GM23338 (cell line): ENCODE results near the gene OR5T3. TPM values are rescaled to one million over a fixed set of nuclear protein-coding genes. Genes with fewer than 3 reads are reported as not detected.

Source experiments
- ATAC-seq: fragments of 200-7000 bp; cut with Tn5 transposase; 3 replicates; pipeline ENCODE4 v1.9.1; 2020
- DNase-seq: peaks from one replicate; pipeline ENCODE4 v3.0.0-alpha.2; 2015; ENCODE audit warnings: low spot score
- H2AFZ ChIP-seq: fragments of 200-600 bp; sonication (generic); 2 replicates; pipeline ENCODE4 v1.8.0; 2016; ENCODE audit warnings: antibody characterized with exemption, mild to moderate bottlenecking, moderate library complexity
- H3F3A ChIP-seq: fragments of 200-600 bp; sonication (generic); replicated peaks from 2 replicates; pipeline ENCODE4 v1.8.0; 2017; ENCODE audit warnings: antibody characterized with exemption, mixed run types, low read depth
- H3K27ac ChIP-seq: fragments of 200-600 bp; sonication (generic); 2 replicates; pipeline ENCODE4 v1.6.1; 2016; ENCODE audit warnings: low read depth
- H3K27me3 ChIP-seq: fragments of 200-600 bp; sonication (generic); 2 replicates; pipeline ENCODE4 v1.8.0; 2016; ENCODE audit warnings: mild to moderate bottlenecking, mixed run types, moderate library complexity; ENCODE audit not compliant: insufficient read depth
- H3K36me3 ChIP-seq: fragments of 200-600 bp; sonication (generic); 2 replicates; pipeline ENCODE4 v1.8.0; 2016; ENCODE audit warnings: mild to moderate bottlenecking; ENCODE audit not compliant: insufficient read depth
- H3K4me1 ChIP-seq: fragments of 200-600 bp; sonication (generic); 2 replicates; pipeline ENCODE4 v1.8.0; 2016; ENCODE audit warnings: mild to moderate bottlenecking, moderate library complexity; ENCODE audit not compliant: insufficient read depth
- H3K4me2 ChIP-seq: fragments of 200-600 bp; sonication (generic); 2 replicates; pipeline ENCODE4 v1.7.1; 2017; ENCODE audit warnings: mixed run types
- H3K4me3 ChIP-seq: fragments of 200-600 bp; sonication (generic); 2 replicates; pipeline ENCODE4 v1.6.1; 2016; ENCODE audit warnings: mixed run types
- H3K79me2 ChIP-seq: fragments of 200-600 bp; sonication (generic); replicated peaks from 2 replicates; pipeline ENCODE4 v1.8.0; 2017; ENCODE audit warnings: mild to moderate bottlenecking; ENCODE audit not compliant: insufficient read depth
- H3K9me2 ChIP-seq: fragments of 200-600 bp; sonication (generic); 2 replicates; pipeline ENCODE4 v1.8.0; 2017; ENCODE audit not compliant: insufficient read depth
- H4K20me1 ChIP-seq: fragments of 200-600 bp; sonication (generic); replicated peaks from 2 replicates; pipeline ENCODE4 v1.8.0; 2017; ENCODE audit warnings: mild to moderate bottlenecking; ENCODE audit not compliant: insufficient read depth
- H3K27ac Mint-ChIP-seq: 2 replicates; pipeline ENCODE4 v1.8.0; 2020; ENCODE audit warnings: inconsistent platforms, mild to moderate bottlenecking, moderate library complexity, mixed read lengths
- H3K27me3 Mint-ChIP-seq: 3 replicates; pipeline ENCODE4 v1.8.0; 2022; ENCODE audit warnings: low read depth, mild to moderate bottlenecking, moderate library complexity, mixed read lengths, inconsistent platforms; ENCODE audit not compliant: insufficient read depth, poor library complexity
- H3K36me3 Mint-ChIP-seq: 3 replicates; pipeline ENCODE4 v1.8.0; 2021; ENCODE audit warnings: low read depth, mild to moderate bottlenecking, inconsistent platforms, moderate library complexity, mixed read lengths
- H3K4me1 Mint-ChIP-seq: 3 replicates; pipeline ENCODE4 v1.8.0; 2020; ENCODE audit warnings: mild to moderate bottlenecking, inconsistent platforms, mixed read lengths
- H3K4me3 Mint-ChIP-seq: 3 replicates; pipeline ENCODE4 v1.8.0; 2021; ENCODE audit warnings: moderate library complexity, mild to moderate bottlenecking, inconsistent platforms, mixed read lengths
- H3K9me3 Mint-ChIP-seq: 3 replicates; pipeline ENCODE4 v1.8.0; 2020; ENCODE audit warnings: moderate library complexity, mild to moderate bottlenecking, inconsistent platforms, mixed read lengths
- CREB1 ChIP-seq: fragments of 250-450 bp; sonication (Bioruptor Pico); IDR thresholded peaks from 2 replicates; pipeline ENCODE4 v1.5.0; 2020; ENCODE audit warnings: low read depth, mild to moderate bottlenecking, moderate library complexity
- EZH2 ChIP-seq: fragments of 200-600 bp; sonication (generic); IDR thresholded peaks from one replicate; pipeline ENCODE4 v1.8.0; 2017; ENCODE audit warnings: antibody characterized with exemption, mild to moderate bottlenecking, low read depth; ENCODE audit not compliant: unreplicated experiment
- EZH2phosphoT487 ChIP-seq: fragments of 200-600 bp; sonication (generic); IDR thresholded peaks from one replicate; pipeline ENCODE4 v1.8.1; 2018; ENCODE audit warnings: antibody characterized with exemption; ENCODE audit not compliant: unreplicated experiment
- JUNB ChIP-seq: IDR thresholded peaks from one replicate; pipeline ENCODE4 v1.6.1; 2016; ENCODE audit warnings: antibody characterized with exemption; ENCODE audit not compliant: unreplicated experiment
- NANOG ChIP-seq: IDR thresholded peaks from 2 replicates; pipeline ENCODE4 v1.6.1; 2016; ENCODE audit warnings: antibody characterized with exemption, borderline replicate concordance
- POLR2AphosphoS5 ChIP-seq: IDR thresholded peaks from 2 replicates; pipeline ENCODE4 v1.6.1; 2016; ENCODE audit warnings: antibody characterized with exemption, low read depth
- STAT1 ChIP-seq: IDR thresholded peaks from one replicate; pipeline ENCODE4 v1.6.1; 2016; ENCODE audit warnings: antibody characterized with exemption; ENCODE audit not compliant: unreplicated experiment
- ZNF114 ChIP-seq: fragments of 250-450 bp; sonication (Bioruptor Pico); IDR thresholded peaks from 2 replicates; pipeline ENCODE4 v1.5.0; 2020; ENCODE audit warnings: mild to moderate bottlenecking, moderate library complexity
- ZNF331 ChIP-seq: fragments of 250-450 bp; sonication (Bioruptor Pico); IDR thresholded peaks from 2 replicates; pipeline ENCODE4 v1.5.0; 2020; ENCODE audit warnings: low read depth, mild to moderate bottlenecking, moderate library complexity
- polyA plus RNA-seq: library from polyadenylated mRNA; unstranded; fragments of >200 nt; fragmentation: Nextera tagmentation; extraction: Ambion mirVana; gene quantifications from 2 replicates; pipeline ENCODE4 v1.2.1, GENCODE V29; 2016
- total RNA-seq: library from RNA; depleted of rRNA; stranded (reverse); fragments of >200 nt; shearing (Covaris generic); gene quantifications from 2 replicates; pipeline ENCODE4 v1.2.3, GENCODE V29; 2014
- TF ChIP-seq, protein P1 (sequence below): IDR thresholded peaks from 2 replicates; pipeline ENCODE4 v1.6.1; 2016; ENCODE audit warnings: antibody characterized with exemption
- TF ChIP-seq, protein P2 (sequence below), 2 experiments: fragments of 200-600 bp in 1 of 2; sonication (generic) in 1 of 2; conservative IDR thresholded peaks; 2 replicates each; pipeline versions ENCODE4 v1.5.1 to v1.6.1; 2016 to 2017; ENCODE audit warnings: antibody characterized with exemption in 2 of 2, low read depth in 2 of 2, mild to moderate bottlenecking in 2 of 2, moderate library complexity in 1 of 2
- TF ChIP-seq, protein P3 (sequence below): fragments of 250-450 bp; sonication (Bioruptor Pico); IDR thresholded peaks from 2 replicates; pipeline ENCODE4 v1.5.0; 2020; ENCODE audit warnings: mild to moderate bottlenecking, moderate library complexity
- TF ChIP-seq, protein P4 (sequence below): IDR thresholded peaks from one replicate; pipeline ENCODE4 v1.6.1; 2018; ENCODE audit warnings: antibody characterized with exemption; ENCODE audit not compliant: unreplicated experiment

OR5T3 gene
- total and polyA plus RNA-seq, 2 experiments from 2014 or later, result not detected

DNA sequence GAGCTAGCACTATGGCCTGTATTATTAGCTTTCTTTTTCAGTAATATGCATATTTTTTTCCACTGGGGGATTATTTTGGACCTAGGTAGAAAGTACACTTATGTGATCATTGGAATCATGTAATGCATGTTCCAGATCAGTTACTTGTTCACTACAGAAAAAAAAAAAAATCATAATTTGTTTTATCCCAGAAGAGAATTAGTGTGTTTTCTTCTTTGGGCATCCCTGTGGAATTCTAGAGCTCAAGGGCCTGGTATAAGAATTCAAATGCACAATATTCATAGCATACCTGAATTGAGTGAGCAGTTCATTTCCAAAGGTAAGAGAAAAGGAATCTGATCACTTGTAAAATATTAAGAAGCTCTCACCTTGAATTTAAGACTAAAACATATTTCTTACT lies 21.8 kb downstream of the OR5T3 start, which contains the start of gene OR5T1:
Gene OR5T1, plus strand, starts transcription at position 301 of the 400 bp plus-strand sequence. CDS start 1,485 bp downstream, outside the sequence.
- Histone ChIP-seq H3K79me2 (no peaks in the 10 kb centered on the region), H4K20me1 (no peaks in the 10 kb centered on the region), H3K4me1 (no peaks in the 10 kb centered on the region), H3K4me3 (no peak within 1 kb of the TSS), H3F3A (no peaks in the 10 kb centered on the region), H3K27me3 (no peaks in the 10 kb centered on the region), H3K4me2 (no peak within 1 kb of the TSS), H2AFZ (no peak within 1 kb of the TSS), H3K36me3 (no peaks in the 10 kb centered on the region), H3K27ac (no peak within 1 kb of the TSS), H3K9me2 (no peaks in the 10 kb centered on the region)
- ATAC-seq, result no peak
- no peak within 1 kb of the TSS for H3K27ac Mint-ChIP-seq
- no peak within 1 kb of the TSS for H3K4me3 Mint-ChIP-seq
- H3K9me3 Mint-ChIP-seq, result peaks cover 2% of the 10 kb centered on the region; the same call in 2 of the 3 replicates
- H3K36me3 Mint-ChIP-seq, result no peaks in the 10 kb centered on the region; the same call in 2 of the 3 replicates
- no peak for DNase-seq
- TF ChIP-seq, protein P1, sequence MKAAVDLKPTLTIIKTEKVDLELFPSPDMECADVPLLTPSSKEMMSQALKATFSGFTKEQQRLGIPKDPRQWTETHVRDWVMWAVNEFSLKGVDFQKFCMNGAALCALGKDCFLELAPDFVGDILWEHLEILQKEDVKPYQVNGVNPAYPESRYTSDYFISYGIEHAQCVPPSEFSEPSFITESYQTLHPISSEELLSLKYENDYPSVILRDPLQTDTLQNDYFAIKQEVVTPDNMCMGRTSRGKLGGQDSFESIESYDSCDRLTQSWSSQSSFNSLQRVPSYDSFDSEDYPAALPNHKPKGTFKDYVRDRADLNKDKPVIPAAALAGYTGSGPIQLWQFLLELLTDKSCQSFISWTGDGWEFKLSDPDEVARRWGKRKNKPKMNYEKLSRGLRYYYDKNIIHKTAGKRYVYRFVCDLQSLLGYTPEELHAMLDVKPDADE, result no peak
- no peak for TF ChIP-seq CREB1 (CRISPR knock-in tag)
- TF ChIP-seq ZNF114 (CRISPR knock-in tag), result no peak
- TF ChIP-seq EZH2, result no peak
- no peak for TF ChIP-seq POLR2AphosphoS5
- TF ChIP-seq, protein P2, sequence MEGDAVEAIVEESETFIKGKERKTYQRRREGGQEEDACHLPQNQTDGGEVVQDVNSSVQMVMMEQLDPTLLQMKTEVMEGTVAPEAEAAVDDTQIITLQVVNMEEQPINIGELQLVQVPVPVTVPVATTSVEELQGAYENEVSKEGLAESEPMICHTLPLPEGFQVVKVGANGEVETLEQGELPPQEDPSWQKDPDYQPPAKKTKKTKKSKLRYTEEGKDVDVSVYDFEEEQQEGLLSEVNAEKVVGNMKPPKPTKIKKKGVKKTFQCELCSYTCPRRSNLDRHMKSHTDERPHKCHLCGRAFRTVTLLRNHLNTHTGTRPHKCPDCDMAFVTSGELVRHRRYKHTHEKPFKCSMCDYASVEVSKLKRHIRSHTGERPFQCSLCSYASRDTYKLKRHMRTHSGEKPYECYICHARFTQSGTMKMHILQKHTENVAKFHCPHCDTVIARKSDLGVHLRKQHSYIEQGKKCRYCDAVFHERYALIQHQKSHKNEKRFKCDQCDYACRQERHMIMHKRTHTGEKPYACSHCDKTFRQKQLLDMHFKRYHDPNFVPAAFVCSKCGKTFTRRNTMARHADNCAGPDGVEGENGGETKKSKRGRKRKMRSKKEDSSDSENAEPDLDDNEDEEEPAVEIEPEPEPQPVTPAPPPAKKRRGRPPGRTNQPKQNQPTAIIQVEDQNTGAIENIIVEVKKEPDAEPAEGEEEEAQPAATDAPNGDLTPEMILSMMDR (conservative IDR thresholded peaks at IDR 0.05; ENCODE audit: low read depth in 2 of 2), result no peak
- TF ChIP-seq EZH2phosphoT487, result no peak
- TF ChIP-seq, protein P3, sequence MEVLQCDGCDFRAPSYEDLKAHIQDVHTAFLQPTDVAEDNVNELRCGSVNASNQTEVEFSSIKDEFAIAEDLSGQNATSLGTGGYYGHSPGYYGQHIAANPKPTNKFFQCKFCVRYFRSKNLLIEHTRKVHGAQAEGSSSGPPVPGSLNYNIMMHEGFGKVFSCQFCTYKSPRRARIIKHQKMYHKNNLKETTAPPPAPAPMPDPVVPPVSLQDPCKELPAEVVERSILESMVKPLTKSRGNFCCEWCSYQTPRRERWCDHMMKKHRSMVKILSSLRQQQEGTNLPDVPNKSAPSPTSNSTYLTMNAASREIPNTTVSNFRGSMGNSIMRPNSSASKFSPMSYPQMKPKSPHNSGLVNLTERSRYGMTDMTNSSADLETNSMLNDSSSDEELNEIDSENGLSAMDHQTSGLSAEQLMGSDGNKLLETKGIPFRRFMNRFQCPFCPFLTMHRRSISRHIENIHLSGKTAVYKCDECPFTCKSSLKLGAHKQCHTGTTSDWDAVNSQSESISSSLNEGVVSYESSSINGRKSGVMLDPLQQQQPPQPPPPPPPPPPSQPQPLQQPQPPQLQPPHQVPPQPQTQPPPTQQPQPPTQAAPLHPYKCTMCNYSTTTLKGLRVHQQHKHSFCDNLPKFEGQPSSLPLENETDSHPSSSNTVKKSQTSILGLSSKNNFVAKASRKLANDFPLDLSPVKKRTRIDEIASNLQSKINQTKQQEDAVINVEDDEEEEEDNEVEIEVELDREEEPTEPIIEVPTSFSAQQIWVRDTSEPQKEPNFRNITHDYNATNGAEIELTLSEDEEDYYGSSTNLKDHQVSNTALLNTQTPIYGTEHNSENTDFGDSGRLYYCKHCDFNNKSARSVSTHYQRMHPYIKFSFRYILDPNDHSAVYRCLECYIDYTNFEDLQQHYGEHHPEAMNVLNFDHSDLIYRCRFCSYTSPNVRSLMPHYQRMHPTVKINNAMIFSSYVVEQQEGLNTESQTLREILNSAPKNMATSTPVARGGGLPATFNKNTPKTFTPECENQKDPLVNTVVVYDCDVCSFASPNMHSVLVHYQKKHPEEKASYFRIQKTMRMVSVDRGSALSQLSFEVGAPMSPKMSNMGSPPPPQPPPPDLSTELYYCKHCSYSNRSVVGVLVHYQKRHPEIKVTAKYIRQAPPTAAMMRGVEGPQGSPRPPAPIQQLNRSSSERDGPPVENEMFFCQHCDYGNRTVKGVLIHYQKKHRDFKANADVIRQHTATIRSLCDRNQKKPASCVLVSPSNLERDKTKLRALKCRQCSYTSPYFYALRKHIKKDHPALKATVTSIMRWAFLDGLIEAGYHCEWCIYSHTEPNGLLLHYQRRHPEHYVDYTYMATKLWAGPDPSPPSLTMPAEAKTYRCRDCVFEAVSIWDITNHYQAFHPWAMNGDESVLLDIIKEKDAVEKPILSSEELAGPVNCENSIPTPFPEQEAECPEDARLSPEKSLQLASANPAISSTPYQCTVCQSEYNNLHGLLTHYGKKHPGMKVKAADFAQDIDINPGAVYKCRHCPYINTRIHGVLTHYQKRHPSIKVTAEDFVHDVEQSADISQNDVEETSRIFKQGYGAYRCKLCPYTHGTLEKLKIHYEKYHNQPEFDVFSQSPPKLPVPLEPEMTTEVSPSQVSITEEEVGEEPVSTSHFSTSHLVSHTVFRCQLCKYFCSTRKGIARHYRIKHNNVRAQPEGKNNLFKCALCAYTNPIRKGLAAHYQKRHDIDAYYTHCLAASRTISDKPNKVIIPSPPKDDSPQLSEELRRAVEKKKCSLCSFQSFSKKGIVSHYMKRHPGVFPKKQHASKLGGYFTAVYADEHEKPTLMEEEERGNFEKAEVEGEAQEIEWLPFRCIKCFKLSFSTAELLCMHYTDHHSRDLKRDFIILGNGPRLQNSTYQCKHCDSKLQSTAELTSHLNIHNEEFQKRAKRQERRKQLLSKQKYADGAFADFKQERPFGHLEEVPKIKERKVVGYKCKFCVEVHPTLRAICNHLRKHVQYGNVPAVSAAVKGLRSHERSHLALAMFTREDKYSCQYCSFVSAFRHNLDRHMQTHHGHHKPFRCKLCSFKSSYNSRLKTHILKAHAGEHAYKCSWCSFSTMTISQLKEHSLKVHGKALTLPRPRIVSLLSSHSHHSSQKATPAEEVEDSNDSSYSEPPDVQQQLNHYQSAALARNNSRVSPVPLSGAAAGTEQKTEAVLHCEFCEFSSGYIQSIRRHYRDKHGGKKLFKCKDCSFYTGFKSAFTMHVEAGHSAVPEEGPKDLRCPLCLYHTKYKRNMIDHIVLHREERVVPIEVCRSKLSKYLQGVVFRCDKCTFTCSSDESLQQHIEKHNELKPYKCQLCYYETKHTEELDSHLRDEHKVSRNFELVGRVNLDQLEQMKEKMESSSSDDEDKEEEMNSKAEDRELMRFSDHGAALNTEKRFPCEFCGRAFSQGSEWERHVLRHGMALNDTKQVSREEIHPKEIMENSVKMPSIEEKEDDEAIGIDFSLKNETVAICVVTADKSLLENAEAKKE (CRISPR knock-in tag), result no peak
- no peak for TF ChIP-seq ZNF331
- TF ChIP-seq STAT1, result no peak
- TF ChIP-seq, protein P4, sequence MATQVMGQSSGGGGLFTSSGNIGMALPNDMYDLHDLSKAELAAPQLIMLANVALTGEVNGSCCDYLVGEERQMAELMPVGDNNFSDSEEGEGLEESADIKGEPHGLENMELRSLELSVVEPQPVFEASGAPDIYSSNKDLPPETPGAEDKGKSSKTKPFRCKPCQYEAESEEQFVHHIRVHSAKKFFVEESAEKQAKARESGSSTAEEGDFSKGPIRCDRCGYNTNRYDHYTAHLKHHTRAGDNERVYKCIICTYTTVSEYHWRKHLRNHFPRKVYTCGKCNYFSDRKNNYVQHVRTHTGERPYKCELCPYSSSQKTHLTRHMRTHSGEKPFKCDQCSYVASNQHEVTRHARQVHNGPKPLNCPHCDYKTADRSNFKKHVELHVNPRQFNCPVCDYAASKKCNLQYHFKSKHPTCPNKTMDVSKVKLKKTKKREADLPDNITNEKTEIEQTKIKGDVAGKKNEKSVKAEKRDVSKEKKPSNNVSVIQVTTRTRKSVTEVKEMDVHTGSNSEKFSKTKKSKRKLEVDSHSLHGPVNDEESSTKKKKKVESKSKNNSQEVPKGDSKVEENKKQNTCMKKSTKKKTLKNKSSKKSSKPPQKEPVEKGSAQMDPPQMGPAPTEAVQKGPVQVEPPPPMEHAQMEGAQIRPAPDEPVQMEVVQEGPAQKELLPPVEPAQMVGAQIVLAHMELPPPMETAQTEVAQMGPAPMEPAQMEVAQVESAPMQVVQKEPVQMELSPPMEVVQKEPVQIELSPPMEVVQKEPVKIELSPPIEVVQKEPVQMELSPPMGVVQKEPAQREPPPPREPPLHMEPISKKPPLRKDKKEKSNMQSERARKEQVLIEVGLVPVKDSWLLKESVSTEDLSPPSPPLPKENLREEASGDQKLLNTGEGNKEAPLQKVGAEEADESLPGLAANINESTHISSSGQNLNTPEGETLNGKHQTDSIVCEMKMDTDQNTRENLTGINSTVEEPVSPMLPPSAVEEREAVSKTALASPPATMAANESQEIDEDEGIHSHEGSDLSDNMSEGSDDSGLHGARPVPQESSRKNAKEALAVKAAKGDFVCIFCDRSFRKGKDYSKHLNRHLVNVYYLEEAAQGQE, result no peak
- no peak for TF ChIP-seq JUNB
- TF ChIP-seq NANOG, result no peak
- no peaks in the 10 kb centered on the region for H3K27me3 Mint-ChIP-seq
- H3K4me1 Mint-ChIP-seq, result peaks cover 2% of the 10 kb centered on the region; the same call in 2 of the 3 replicates
